Bronchial epithelial cell (primary cell): Measurements from ENCODE around the gene ZNF333. TPM values are rescaled to one million over a fixed set of nuclear protein-coding genes. Genes with fewer than 3 reads are reported as not detected.

ENCODE experiments used
- DNase-seq: peaks from one replicate; pipeline ENCODE4 v3.0.0-alpha.2; 2010; ENCODE audit warnings: low read depth
- FAIRE-seq: peaks from 2 replicates; lab custom pipeline; 2011; peaks lifted over from hg19 to GRCh38; lab: Jason Lieb, UNC
- H3K27me3 ChIP-seq: 2 replicates; pipeline ENCODE4 v1.5.1; 2011; ENCODE audit warnings: low read length; ENCODE audit not compliant: control insufficient read depth, insufficient read depth
- H3K36me3 ChIP-seq: 2 replicates; pipeline ENCODE4 v1.5.1; 2011; ENCODE audit warnings: low read length; ENCODE audit not compliant: control insufficient read depth, insufficient read depth
- H3K4me3 ChIP-seq: 2 replicates; pipeline ENCODE4 v1.5.1; 2011; ENCODE audit warnings: mild to moderate bottlenecking, low read depth, low read length, control low read depth
- total RNA-seq: library from RNA; depleted of rRNA; stranded (reverse); fragments of >200 nt; gene quantifications from 2 replicates; pipeline ENCODE4 v1.2.1, GENCODE V29; 2014
- TF ChIP-seq, protein P1 (sequence below): IDR thresholded peaks from 2 replicates; pipeline ENCODE4 v1.5.1; 2011; ENCODE audit warnings: mild to moderate bottlenecking, moderate library complexity, low read length, control low read depth, inconsistent platforms; ENCODE audit not compliant: insufficient read depth, severe bottlenecking

The ZNF333 gene
- total RNA-seq, 1 donor from 2014 or later, result 22.9 TPM

DNA sequence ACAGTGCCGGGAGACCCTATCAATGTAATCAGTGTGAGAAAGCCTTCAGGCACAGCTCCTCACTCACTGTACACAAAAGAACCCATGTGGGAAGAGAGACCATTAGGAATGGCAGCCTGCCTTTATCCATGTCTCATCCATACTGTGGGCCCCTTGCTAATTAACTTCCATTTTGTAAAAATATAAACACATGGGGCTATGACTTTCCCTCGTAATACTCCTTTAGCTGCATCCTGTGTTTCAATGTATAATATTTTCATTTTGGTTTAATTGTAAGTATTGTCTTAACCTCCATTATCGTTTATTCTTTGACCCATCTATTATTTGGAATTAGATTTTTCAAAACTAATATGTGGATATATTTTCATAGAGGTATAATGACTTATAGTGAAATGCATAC is 29.3 kb downstream of the ZNF333 start:
- TF ChIP-seq, protein P1, sequence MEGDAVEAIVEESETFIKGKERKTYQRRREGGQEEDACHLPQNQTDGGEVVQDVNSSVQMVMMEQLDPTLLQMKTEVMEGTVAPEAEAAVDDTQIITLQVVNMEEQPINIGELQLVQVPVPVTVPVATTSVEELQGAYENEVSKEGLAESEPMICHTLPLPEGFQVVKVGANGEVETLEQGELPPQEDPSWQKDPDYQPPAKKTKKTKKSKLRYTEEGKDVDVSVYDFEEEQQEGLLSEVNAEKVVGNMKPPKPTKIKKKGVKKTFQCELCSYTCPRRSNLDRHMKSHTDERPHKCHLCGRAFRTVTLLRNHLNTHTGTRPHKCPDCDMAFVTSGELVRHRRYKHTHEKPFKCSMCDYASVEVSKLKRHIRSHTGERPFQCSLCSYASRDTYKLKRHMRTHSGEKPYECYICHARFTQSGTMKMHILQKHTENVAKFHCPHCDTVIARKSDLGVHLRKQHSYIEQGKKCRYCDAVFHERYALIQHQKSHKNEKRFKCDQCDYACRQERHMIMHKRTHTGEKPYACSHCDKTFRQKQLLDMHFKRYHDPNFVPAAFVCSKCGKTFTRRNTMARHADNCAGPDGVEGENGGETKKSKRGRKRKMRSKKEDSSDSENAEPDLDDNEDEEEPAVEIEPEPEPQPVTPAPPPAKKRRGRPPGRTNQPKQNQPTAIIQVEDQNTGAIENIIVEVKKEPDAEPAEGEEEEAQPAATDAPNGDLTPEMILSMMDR, result no peak
- Histone ChIP-seq H3K27me3 (no peaks in the 10 kb centered on the region), H3K36me3 (peaks cover 5% of the 10 kb centered on the region), H3K4me3 (no peak overlapping the region)
- no peak for FAIRE-seq
- DNase-seq, result no peak

DNA sequence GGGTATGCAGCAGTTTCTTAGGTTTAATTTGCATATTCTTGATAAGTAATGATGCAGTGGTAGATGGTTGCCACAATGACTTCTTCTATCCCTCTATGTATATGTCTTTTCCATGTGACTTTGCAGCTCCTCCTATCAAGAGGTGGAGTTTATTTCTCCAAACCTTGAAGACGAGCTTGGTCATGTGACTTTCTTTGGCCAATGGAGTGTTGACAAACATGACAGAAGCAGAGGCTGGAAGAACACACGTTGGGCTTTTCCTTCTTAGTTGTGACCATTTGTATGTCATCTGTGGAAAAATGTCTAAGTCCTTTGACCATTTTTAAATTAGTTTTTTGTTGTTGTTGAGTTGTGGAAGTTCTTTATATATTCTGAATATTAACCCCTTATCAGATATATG is 32.3 kb downstream of the ZNF333 start:
- H3K27me3 ChIP-seq, result no peaks in the 10 kb centered on the region
- H3K36me3 ChIP-seq, result peaks cover 1% of the 10 kb centered on the region
- no peak for FAIRE-seq
- TF ChIP-seq, protein P1, result no peak
- DNase-seq, result no peak
- no peak overlapping the region for H3K4me3 ChIP-seq

GRCh38 chr19:14728595-14728994 is 38.7 kb downstream of the ZNF333 start:
- DNase-seq, result no peak
- TF ChIP-seq, protein P1, result no peak
- FAIRE-seq, result no peak
- H3K27me3 ChIP-seq, result no peaks in the 10 kb centered on the region
- H3K36me3 ChIP-seq, result no peaks in the 10 kb centered on the region
- H3K4me3 ChIP-seq, result no peak overlapping the region

DNA sequence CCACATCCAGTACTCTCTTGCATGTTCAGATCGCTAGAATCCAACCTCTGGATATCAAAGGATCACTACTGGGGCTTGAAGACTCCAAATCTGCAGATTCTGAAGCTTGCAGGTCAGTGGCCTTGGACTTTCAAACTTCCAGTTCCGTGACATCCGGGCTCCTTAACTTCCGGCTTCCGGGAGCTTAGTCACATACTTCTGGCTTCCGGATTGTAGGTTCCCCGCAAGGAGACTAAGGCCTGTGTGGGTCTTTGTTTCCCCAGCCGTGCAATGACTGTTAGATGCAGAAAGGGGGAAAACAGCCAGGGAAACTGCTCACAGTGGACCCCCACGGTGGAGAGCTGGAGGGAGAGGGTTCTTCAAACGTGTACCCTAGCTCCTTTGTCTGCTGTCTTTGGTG is 41.4 kb downstream of the ZNF333 start:
- TF ChIP-seq, protein P1, result no peak
- Histone ChIP-seq H3K4me3 (no peak overlapping the region), H3K27me3 (no peaks in the 10 kb centered on the region), H3K36me3 (no peaks in the 10 kb centered on the region)
- no peak for DNase-seq
- FAIRE-seq, result no peak

DNA sequence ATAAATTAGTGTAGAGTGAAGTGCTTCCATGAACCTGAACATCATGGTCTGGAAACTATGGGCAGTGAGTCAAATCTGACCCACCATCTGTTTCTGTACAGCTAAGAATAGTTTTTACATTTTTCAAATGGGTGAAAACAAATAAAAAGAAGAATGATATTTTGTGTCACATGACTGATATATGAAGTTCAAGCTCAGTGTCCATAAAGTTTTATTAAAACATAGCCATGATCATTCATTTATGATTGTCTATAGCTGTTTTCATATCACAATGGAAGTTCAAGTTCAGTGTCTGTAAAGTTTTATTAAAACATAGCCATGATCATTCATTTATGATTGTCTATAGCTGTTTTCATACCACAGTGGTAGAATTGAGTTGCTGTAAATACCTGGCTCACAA is 42.7 kb downstream of the ZNF333 start:
- FAIRE-seq, result no peak
- H3K4me3 ChIP-seq, result no peak overlapping the region
- no peak for DNase-seq
- TF ChIP-seq, protein P1, result no peak
- H3K27me3 ChIP-seq, result no peaks in the 10 kb centered on the region
- H3K36me3 ChIP-seq, result no peaks in the 10 kb centered on the region

GRCh38 chr19:14733574-14733973 is 43.7 kb downstream of the ZNF333 start:
- FAIRE-seq (no peak), DNase-seq (no peak)
- no peak overlapping the region for H3K4me3 ChIP-seq
- TF ChIP-seq, protein P1, result no peak
- no peaks in the 10 kb centered on the region for H3K27me3 ChIP-seq
- H3K36me3 ChIP-seq, result no peaks in the 10 kb centered on the region
